IMR-90 (cell line): ENCODE data around the gene FEM1B. TPM values are rescaled to one million over a fixed set of nuclear protein-coding genes. Genes with fewer than 3 reads are reported as not detected.
A peak's percentile ranks its signal among the peaks of the same experiment; 100 is the strongest.

Experiments
- ATAC-seq: fragments of 200-7000 bp; cut with Tn5 transposase; 2 replicates; pipeline ENCODE4 v1.9.1; 2020; ENCODE audit warnings: low read depth, mild to moderate bottlenecking, moderate library complexity
- BruUV-seq: library from RNA; stranded (reverse); fragments of 400-500 nt; replicated peaks from 2 replicates; lab custom pipeline; 2021; lab: Mats Ljungman, UMichigan
- CTCF ChIA-PET: fragments of 300-600 bp; formaldehyde crosslinking; extraction: SDS; loops from one replicate; lab custom pipeline; 2021; ENCODE audit warnings: antibody characterized with exemption; lab: Yijun Ruan, JAX
- POLR2A ChIA-PET: fragments of 300-600 bp; sonication (Branson Sonifier 250); formaldehyde crosslinking; loops from one replicate; lab custom pipeline; 2022; ENCODE audit warnings: antibody characterized with exemption; ENCODE audit not compliant: unreplicated experiment; lab: Charles Lee
- DNase-seq: peaks from one replicate; pipeline ENCODE4 v3.0.0; 2013
- H2AFZ ChIP-seq: replicated peaks from 2 replicates; pipeline ENCODE3; 2013; ENCODE audit warnings: low read length, mild to moderate bottlenecking; ENCODE audit not compliant: poor library complexity
- H2AK5ac ChIP-seq: 2 replicates; pipeline ENCODE4 v1.6.1; 2013; ENCODE audit warnings: low read depth, low read length, inconsistent platforms
- H2AK9ac ChIP-seq: replicated peaks from 2 replicates; pipeline ENCODE3; 2013; ENCODE audit warnings: mild to moderate bottlenecking, low read depth, low read length, moderate library complexity; ENCODE audit not compliant: poor library complexity
- H2BK120ac ChIP-seq: 2 replicates; pipeline ENCODE4 v1.6.1; 2013; ENCODE audit warnings: low read depth, low read length, inconsistent platforms
- H2BK15ac ChIP-seq: 3 replicates; pipeline ENCODE4 v1.6.1; 2013; ENCODE audit warnings: low read depth, low read length, inconsistent platforms
- H2BK20ac ChIP-seq: 2 replicates; pipeline ENCODE4 v1.6.1; 2013; ENCODE audit warnings: low read depth, mild to moderate bottlenecking, inconsistent platforms, low read length, moderate library complexity
- H2BK5ac ChIP-seq: 2 replicates; pipeline ENCODE4 v1.6.1; 2013; ENCODE audit warnings: mild to moderate bottlenecking, low read depth, low read length, inconsistent platforms; ENCODE audit not compliant: poor library complexity, severe bottlenecking
- H3K14ac ChIP-seq: replicated peaks from 2 replicates; pipeline ENCODE4 v1.6.1; 2013; ENCODE audit warnings: low read depth, low read length, inconsistent platforms
- H3K18ac ChIP-seq: 2 replicates; pipeline ENCODE4 v1.6.1; 2013; ENCODE audit warnings: low read depth, low read length, control low read depth
- H3K23ac ChIP-seq: 2 replicates; pipeline ENCODE4 v1.6.1; 2013; ENCODE audit warnings: low read depth, low read length, inconsistent platforms
- H3K27ac ChIP-seq: 2 replicates; pipeline ENCODE4 v1.5.1; 2013; ENCODE audit warnings: mild to moderate bottlenecking, control low read depth, low read length; ENCODE audit not compliant: insufficient read depth
- H3K27me3 ChIP-seq: 2 replicates; pipeline ENCODE4 v1.6.1; 2013; ENCODE audit warnings: low read length; ENCODE audit not compliant: control insufficient read depth, insufficient read depth
- H3K36me3 ChIP-seq: 2 replicates; pipeline ENCODE4 v1.6.1; 2013; ENCODE audit warnings: low read length, mixed read lengths; ENCODE audit not compliant: control insufficient read depth, insufficient read depth
- H3K4ac ChIP-seq: 2 replicates; pipeline ENCODE4 v1.6.1; 2013; ENCODE audit warnings: low read depth, low read length, inconsistent platforms
- H3K4me1 ChIP-seq: 2 replicates; pipeline ENCODE4 v1.6.1; 2013; ENCODE audit warnings: low read length, mixed read lengths; ENCODE audit not compliant: control insufficient read depth, insufficient read depth
- H3K4me2 ChIP-seq: 2 replicates; pipeline ENCODE4 v1.6.1; 2013; ENCODE audit warnings: low read depth, mild to moderate bottlenecking, control low read depth, low read length, moderate library complexity
- H3K4me3 ChIP-seq: 2 replicates; pipeline ENCODE4 v1.5.1; 2013; ENCODE audit warnings: low read depth, mild to moderate bottlenecking, control low read depth, low read length, moderate library complexity; ENCODE audit not compliant: insufficient read depth
- H3K56ac ChIP-seq: 2 replicates; pipeline ENCODE4 v1.6.1; 2013; ENCODE audit warnings: low read length, inconsistent platforms; ENCODE audit not compliant: insufficient read depth; ENCODE audit errors: extremely low read depth
- H3K79me1 ChIP-seq, 2 experiments: 2 replicates each; pipeline ENCODE4 v1.6.1; 2013; ENCODE audit warnings: low read length in 2 of 2, inconsistent platforms in 1 of 2, low read depth in 1 of 2
- H3K9ac ChIP-seq: 2 replicates; pipeline ENCODE4 v1.6.1; 2013; ENCODE audit warnings: low read depth, low read length, control low read depth
- H3K9me1 ChIP-seq: 2 replicates; pipeline ENCODE4 v1.6.1; 2013; ENCODE audit warnings: low read length, inconsistent platforms; ENCODE audit not compliant: insufficient read depth
- H3K9me3 ChIP-seq: 2 replicates; pipeline ENCODE4 v1.6.1; 2013; ENCODE audit warnings: low read length; ENCODE audit not compliant: control insufficient read depth, insufficient read depth
- H4K20me1 ChIP-seq: 2 replicates; pipeline ENCODE4 v1.6.1; 2013; ENCODE audit warnings: low read length, inconsistent platforms; ENCODE audit not compliant: insufficient read depth
- H4K5ac ChIP-seq: 2 replicates; pipeline ENCODE4 v1.6.1; 2013; ENCODE audit warnings: mild to moderate bottlenecking, low read depth, low read length, control low read depth
- H4K8ac ChIP-seq, 2 experiments: 2 replicates each; pipeline ENCODE4 v1.6.1; 2013; ENCODE audit warnings: low read depth in 2 of 2, low read length in 2 of 2, control low read depth in 1 of 2, inconsistent platforms in 1 of 2
- H4K91ac ChIP-seq: 2 replicates; pipeline ENCODE4 v1.6.1; 2013; ENCODE audit warnings: low read depth, low read length, inconsistent platforms; ENCODE audit not compliant: insufficient read depth
- RCOR1 ChIP-seq: IDR thresholded peaks from 2 replicates; pipeline ENCODE4 v1.6.1; 2012; ENCODE audit warnings: mild to moderate bottlenecking, low read length, improper control_type of control experiment; ENCODE audit not compliant: insufficient replicate concordance
- WGBS, 2 experiments: methylation state at CpG; one replicate each; pipeline versions ENCODE4 v1.1.5 to v1.1.7; 2013; ENCODE audit warnings: missing lambda C conversion rate in 2 of 2; ENCODE audit not compliant: insufficient read length in 1 of 2; ENCODE audit errors: extremely low coverage in 2 of 2; 5-methylcytosine and 5-hydroxymethylcytosine counted together
- dilution Hi-C: fragments of 300-500 bp; cut with HindIII; formaldehyde crosslinking; loops from one replicate; pipeline ENCODE4 v1.14.3; 2018; ENCODE audit warnings: low sequenced_read_pairs; ENCODE audit not compliant: unreplicated experiment
- in situ Hi-C: fragments of 300-500 bp; cut with MboI; formaldehyde crosslinking; loops from 3 replicates; pipeline ENCODE4 v1.14.3; 2019; ENCODE audit warnings: low sequenced_read_pairs, inconsistent platforms, mixed read lengths
- intact Hi-C: fragments of 100-400 bp; cut with micrococcal nuclease; formaldehyde crosslinking; loops from 2 replicates; pipeline ENCODE4 v1.10.0; 2022
- polyA plus RNA-seq, 3 experiments: library from polyadenylated mRNA; depleted of rRNA; stranded (reverse); fragments of >200 nt; gene quantifications; 2 replicates each; pipeline ENCODE4 v1.2.3, GENCODE V29; 2012; ENCODE audit warnings: low replicate concordance in 1 of 3
- total RNA-seq: library from RNA; depleted of rRNA; stranded (reverse); fragments of >200 nt; gene quantifications from 2 replicates; pipeline ENCODE4 v1.2.3, GENCODE V29; 2012
- TF ChIP-seq, protein P1 (sequence below): conservative IDR thresholded peaks from 2 replicates; pipeline ENCODE4 v1.5.1; 2012; ENCODE audit warnings: mild to moderate bottlenecking, low read depth, low read length, improper control_type of control experiment

FEM1B gene
- total and polyA plus RNA-seq, 2 of the 4 experiments (the other 2 are of a cell fraction): 16.9 to 51.4 TPM

DNA sequence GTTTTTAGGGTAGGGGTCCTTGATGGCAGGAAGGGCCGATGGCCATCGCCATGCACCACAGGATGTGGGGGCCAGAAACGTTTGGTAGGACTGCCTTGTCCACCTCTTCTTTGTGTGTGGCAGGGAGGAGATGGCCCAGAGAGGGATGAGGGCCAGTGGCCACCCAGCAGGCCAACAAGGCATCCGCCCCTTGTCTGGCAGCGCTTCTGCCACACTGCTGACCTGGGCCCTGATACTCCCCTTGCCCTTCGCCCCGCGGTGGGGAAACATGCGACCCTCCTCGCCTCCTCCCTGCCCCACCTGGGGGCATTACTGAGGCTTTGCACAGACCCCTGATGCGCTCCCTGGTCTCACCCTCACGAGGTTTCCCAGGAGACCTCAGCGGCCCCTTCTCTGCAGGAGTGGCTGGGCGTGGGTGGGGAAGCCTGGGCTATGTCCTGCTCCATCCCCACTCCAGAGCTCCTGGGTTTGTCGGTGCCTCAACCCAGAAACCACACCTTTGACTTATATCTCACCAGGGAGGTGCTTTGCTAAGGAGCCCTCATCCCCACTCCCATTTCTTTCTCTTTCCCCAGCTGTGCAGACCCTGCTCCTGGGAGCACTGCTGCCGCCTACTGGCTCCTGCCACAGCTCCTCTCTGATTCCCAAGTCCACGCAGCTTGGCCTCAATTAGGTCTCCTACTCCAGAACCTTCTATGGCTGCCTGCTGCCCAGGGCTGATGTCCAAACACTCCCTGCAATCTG is 38.7 kb downstream of the FEM1B start:
- no peak overlapping the region for H4K91ac ChIP-seq
- H3K27ac ChIP-seq: no peak overlapping the region
- TF ChIP-seq, protein P1, sequence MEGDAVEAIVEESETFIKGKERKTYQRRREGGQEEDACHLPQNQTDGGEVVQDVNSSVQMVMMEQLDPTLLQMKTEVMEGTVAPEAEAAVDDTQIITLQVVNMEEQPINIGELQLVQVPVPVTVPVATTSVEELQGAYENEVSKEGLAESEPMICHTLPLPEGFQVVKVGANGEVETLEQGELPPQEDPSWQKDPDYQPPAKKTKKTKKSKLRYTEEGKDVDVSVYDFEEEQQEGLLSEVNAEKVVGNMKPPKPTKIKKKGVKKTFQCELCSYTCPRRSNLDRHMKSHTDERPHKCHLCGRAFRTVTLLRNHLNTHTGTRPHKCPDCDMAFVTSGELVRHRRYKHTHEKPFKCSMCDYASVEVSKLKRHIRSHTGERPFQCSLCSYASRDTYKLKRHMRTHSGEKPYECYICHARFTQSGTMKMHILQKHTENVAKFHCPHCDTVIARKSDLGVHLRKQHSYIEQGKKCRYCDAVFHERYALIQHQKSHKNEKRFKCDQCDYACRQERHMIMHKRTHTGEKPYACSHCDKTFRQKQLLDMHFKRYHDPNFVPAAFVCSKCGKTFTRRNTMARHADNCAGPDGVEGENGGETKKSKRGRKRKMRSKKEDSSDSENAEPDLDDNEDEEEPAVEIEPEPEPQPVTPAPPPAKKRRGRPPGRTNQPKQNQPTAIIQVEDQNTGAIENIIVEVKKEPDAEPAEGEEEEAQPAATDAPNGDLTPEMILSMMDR: peak; percentile 19; the same call in 1 of the 2 replicates
- no peak for TF ChIP-seq RCOR1
- H2BK120ac ChIP-seq: no peak overlapping the region
- no peaks in the 10 kb centered on the region for H3K79me1 ChIP-seq
- ChIA-PET POLR2A (no interaction called here), CTCF (interaction anchor here (1.2 kb wide), 1 partner anchor 10 kb away, joined by 3 read pairs; no protein-coding TSS in a partner anchor)
- no peak overlapping the region for H3K23ac ChIP-seq
- peak overlapping the region; percentile 56 for H2AK5ac ChIP-seq
- peaks cover 7% of the 10 kb centered on the region; the same call in 1 of the 2 replicates for H3K36me3 ChIP-seq
- H2BK5ac ChIP-seq: no peak overlapping the region
- H4K20me1 ChIP-seq: no peaks in the 10 kb centered on the region
- in situ Hi-C loops: no loop called here
- H3K4me2 ChIP-seq: no peak overlapping the region
- H3K18ac ChIP-seq: no peak overlapping the region
- no peak overlapping the region for H3K9ac ChIP-seq
- intact Hi-C loops: no loop called here
- peaks cover 3% of the 10 kb centered on the region for H3K4me1 ChIP-seq
- no peak overlapping the region for H2AFZ ChIP-seq
- no peak overlapping the region for H3K4ac ChIP-seq
- H3K14ac ChIP-seq: no peak overlapping the region
- dilution Hi-C loops: no loop called here
- H4K5ac ChIP-seq: no peak overlapping the region
- no peaks in the 10 kb centered on the region for H3K9me3 ChIP-seq
- no peak overlapping the region for H3K56ac ChIP-seq
- ATAC-seq (no peak), DNase-seq (no peak)
- 85% methylated on average over 8 of the region's 17 CpGs; no CpG with 5 or more reads in 1 of the 2 experiments for WGBS, 2 experiments
- H2AK9ac ChIP-seq: peak overlapping the region; percentile 55
- H2BK20ac ChIP-seq: no peak overlapping the region
- peaks cover 5% of the 10 kb centered on the region; the same call in 1 of the 2 replicates for H3K9me1 ChIP-seq
- no TSS peak for BruUV-seq
- H3K4me3 ChIP-seq: no peak overlapping the region
- no peak overlapping the region for H4K8ac ChIP-seq
- no peak overlapping the region; the same call in 2 of the 3 replicates for H2BK15ac ChIP-seq
- H3K27me3 ChIP-seq: no peaks in the 10 kb centered on the region
